ENCODE measurements around the gene GUCY2C. TPM values are rescaled to one million over a fixed set of nuclear protein-coding genes. Genes with fewer than 3 reads are reported as not detected.

The GUCY2C gene
- total and polyA plus RNA-seq, 10 of the 15 experiments (the other 5 are each of a cell fraction or from before 2014, with no cell fraction given), result 0.08 to 0.60 (median 0.17) TPM

- in situ Hi-C loops (cut with MboI), result no loop called here
Measured at GRCh38 chr12:14694145-14694714, 2.2 kb downstream of the GUCY2C start.

More at GRCh38 chr12:14694145-14694714, 2.2 kb downstream of the GUCY2C start:
- SMC1A ChIA-PET (ENCODE audit: uncharacterized antibody, unreplicated experiment), result no interaction called here
- Histone ChIP-seq H3K27me3 (replicated peaks in 1 of 2; ENCODE audit: control insufficient read depth in 2 of 2, insufficient read depth in 2 of 2, low read length in 1 of 2) (no peaks in the 10 kb centered on the region), H3K79me2 (ENCODE audit: control insufficient read depth, insufficient read depth, low read length) (no peaks in the 10 kb centered on the region), H3K4me1 (ENCODE audit: control insufficient read depth, insufficient read depth, low read length) (peaks cover 7% of the 10 kb centered on the region; the same call in 1 of the 2 replicates), H4K20me1 (ENCODE audit: control insufficient read depth, insufficient read depth) (no peaks in the 10 kb centered on the region), H3K9ac (ENCODE audit: control insufficient read depth, insufficient read depth, low read length) (no peak overlapping the region), H3K36me3 (ENCODE audit: control insufficient read depth in 2 of 2, insufficient read depth in 2 of 2, low read length in 1 of 2) (no peaks in the 10 kb centered on the region), H3K4me3 (no peak overlapping the region), H3K27ac (ENCODE audit: control insufficient read depth, insufficient read depth) (no peak overlapping the region), H3K4me2 (ENCODE audit: control insufficient read depth, insufficient read depth) (no peak overlapping the region), H3K9me3 (replicated peaks; ENCODE audit: control insufficient read depth, insufficient read depth, low read length) (no peaks in the 10 kb centered on the region), H2AFZ (ENCODE audit: control insufficient read depth, low read depth, low read length) (no peak overlapping the region)
- intact Hi-C loops (cut with micrococcal nuclease; ENCODE audit: unreplicated experiment), result no loop called here
- TF ChIP-seq RBBP5 (conservative IDR thresholded peaks at IDR 0.05) (no peak), MXI1 (IDR thresholded peaks at IDR 0.05; ENCODE audit: low read depth, low read length) (no peak), ZBTB40 (IDR thresholded peaks at IDR 0.05; ENCODE audit: borderline replicate concordance) (no peak), MTA2 (IDR thresholded peaks at IDR 0.05; ENCODE audit: low read depth) (peak; percentile 27; the same call in 1 of the 2 replicates), ESRRA (IDR thresholded peaks at IDR 0.05; ENCODE audit: low read length) (no peak), NR2F1 (conservative IDR thresholded peaks at IDR 0.05) (peak; percentile 71), SREBF1 (IDR thresholded peaks at IDR 0.05; ENCODE audit: low read length) (no peak), MEF2B (IDR thresholded peaks at IDR 0.05; ENCODE audit: partially characterized antibody, poor library complexity, severe bottlenecking) (no peak)
- ATAC-seq, result no peak
- POLR2A ChIA-PET, result no interaction called here
- FAIRE-seq, result no peak
- no TSS peak for BruUV-seq (replicated peaks)
- CTCF ChIA-PET, result no interaction called here
- 55% methylated on average over 3 of the region's 3 CpGs for WGBS (ENCODE audit: insufficient coverage, insufficient replicate concordance, low lambda C conversion rate, missing lambda C conversion rate)
- DNase-seq (ENCODE audit: low read depth, low spot score), result no peak
- RAD21 ChIA-PET (ENCODE audit: unreplicated experiment), result no interaction called here

All from GM12878 (cell line).